DMS 273 (cell line): ENCODE data around the gene TTC8.
"Not testable (repeated sequence)": the region's sequence is repeated elsewhere in the genome, so short reads cannot be mapped to it uniquely, and the experiment has no call there.

Experiments
- DNase-seq: peaks from one replicate; lab custom pipeline; 2025; ENCODE audit not compliant: unreplicated experiment; lab: John Stamatoyannopoulos, UW

The TTC8 gene

GRCh38 chr14:88823968-88824313, 510 bp upstream of the TTC8 start:
- DNase-seq, result no peak

GRCh38 chr14:88825078-88825458, 617 bp downstream of the TTC8 start:
- DNase-seq, result peak; percentile 53

DNA sequence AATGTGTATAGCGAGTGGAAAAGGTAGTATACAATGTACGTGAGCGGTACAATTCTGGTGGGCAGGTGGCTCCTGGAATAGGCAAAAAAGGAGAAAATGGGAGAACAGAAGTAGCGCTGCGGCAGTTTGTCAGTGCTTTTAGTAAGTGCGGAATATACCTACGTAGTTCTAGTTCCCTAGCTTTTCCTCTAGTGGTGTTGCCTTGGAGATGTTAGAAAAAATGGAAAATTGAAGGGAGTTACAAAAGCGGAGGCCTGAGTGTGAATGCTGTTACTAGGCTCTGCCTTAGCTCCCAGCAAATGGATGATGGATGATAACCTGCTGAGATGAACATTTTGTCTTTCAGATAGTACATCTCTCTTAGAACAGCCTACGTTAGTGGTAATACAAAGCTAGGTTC, 1.1 kb downstream of the TTC8 start:
- peak; percentile 29 for DNase-seq

- peak; percentile 33 for DNase-seq
Observed at GRCh38 chr14:88829188-88829587, 4.7 kb downstream of the TTC8 start.

GRCh38 chr14:88829685-88830302, 5.3 kb downstream of the TTC8 start:
- DNase-seq, result peak; percentile 58

GRCh38 chr14:88831284-88831683, 6.8 kb downstream of the TTC8 start:
- peak; percentile 65 for DNase-seq

GRCh38 chr14:88834883-88835431, 10.5 kb downstream of the TTC8 start:
- DNase-seq, result peak; percentile 37

DNA sequence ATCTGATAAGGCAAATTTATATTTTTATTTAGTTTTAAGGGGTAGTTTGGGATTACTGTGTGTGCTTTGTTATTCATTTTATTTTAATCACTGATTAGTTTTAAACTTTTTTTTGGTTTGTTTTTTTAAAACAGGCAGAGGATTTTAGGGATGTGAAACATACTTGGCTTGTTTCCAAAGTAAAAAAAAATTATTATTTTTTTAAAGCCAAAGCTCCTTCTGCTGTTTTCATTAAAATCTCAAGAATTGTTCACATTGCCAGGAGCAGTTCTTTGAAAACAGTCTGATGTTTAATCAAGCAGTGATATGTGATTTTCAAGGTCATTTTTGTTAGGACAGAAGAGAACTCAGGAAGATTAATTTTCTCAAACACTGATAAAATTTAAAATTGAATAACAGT, 11.2 kb downstream of the TTC8 start:
- no peak for DNase-seq

DNA sequence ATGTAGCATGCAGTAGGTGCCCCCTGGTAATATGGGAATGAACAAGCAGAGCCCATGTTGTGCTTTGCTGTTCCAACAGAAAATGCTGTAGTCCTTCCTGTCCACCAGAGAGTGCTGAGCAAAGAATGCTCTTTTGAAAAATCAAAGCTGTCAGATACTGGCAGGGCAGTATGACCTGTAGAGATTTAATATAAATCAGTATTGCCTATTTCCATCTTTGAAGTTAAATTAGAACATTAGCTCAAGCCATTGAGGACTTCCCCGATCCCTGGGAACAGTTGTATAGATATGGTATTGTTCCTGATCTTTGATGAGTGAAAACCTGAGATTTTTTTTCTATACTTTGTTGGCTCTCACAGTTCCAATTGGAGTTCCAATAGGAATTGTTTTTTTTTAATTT, 13.0 kb downstream of the TTC8 start:
- DNase-seq, result no peak

- no peak for DNase-seq
Observed at GRCh38 chr14:88838015-88838414, 13.6 kb downstream of the TTC8 start.

DNA sequence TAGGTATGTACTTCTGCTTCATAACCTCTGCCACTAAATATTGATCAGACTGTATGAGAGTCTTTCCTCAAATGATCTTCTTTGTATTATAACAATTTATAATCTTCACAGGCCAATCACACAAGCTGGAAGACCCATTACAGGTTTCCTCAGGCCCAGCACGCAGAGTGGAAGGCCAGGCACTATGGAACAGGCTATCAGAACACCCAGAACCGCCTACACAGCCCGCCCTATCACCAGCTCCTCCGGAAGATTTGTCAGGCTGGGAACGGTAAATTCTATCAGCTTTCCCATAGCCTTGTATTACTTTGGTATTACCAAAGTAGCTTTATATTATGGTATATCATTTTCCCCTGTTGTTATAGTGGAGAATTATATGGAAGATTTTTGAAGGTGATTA, 16.5 kb downstream of the TTC8 start:
- DNase-seq, result no peak

- no peak for DNase-seq
Observed at GRCh38 chr14:88841741-88842140, 17.3 kb downstream of the TTC8 start.

- no peak for DNase-seq
Observed at GRCh38 chr14:88842414-88842813, 18.0 kb downstream of the TTC8 start.

DNA sequence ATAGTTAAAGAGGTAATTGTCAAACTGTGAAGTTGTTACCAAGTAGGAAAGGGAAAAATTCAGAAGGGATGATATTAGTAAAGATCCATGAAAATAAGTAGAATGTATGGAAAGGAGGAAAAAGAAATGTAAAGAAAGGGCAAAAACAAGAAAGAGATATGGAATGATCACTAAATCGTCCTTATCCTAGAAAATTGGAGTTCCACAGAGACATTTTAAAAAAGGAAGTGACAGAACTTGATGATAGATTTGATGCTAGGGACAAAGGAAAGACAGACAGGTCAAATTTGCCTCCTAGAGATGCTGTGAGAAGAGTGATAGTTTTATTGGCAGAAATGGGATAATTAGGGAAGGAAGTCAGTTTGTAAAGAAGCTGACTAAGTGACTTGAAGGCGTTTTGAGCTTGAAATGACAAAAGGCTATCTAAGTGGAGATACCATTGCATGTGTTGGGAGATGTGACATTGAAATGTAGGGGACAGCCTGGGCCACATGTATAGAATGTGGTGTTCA, 20.6 kb downstream of the TTC8 start:
- DNase-seq, result no peak

GRCh38 chr14:88848571-88848970, 24.1 kb downstream of the TTC8 start:
- DNase-seq, result no peak

- DNase-seq, result no peak
Observed at GRCh38 chr14:88849716-88850115, 25.3 kb downstream of the TTC8 start.

DNA sequence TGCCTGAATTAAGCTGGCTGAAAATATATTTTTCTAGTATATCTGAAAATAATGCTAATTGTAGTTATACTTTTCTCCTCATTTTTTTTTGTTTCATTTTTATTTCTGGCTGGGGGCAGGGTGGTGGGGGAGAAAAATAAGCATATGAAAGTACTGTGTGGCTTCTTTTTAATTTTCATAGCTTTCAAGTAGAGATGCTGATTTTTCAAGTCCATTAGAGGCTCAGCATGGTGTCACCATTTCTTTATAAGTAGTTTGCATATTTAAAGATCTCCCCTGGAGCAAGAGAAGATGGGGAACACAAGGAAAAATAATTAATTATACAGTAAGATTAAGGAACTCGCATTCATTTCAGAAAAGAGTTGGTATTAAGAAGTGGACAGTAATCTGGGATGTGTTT, 27.1 kb downstream of the TTC8 start:
- no peak for DNase-seq

GRCh38 chr14:88852632-88853031, 28.2 kb downstream of the TTC8 start:
- peak; percentile 46 for DNase-seq

GRCh38 chr14:88853129-88853528, 28.7 kb downstream of the TTC8 start:
- DNase-seq, result no peak

GRCh38 chr14:88856786-88857366, 32.4 kb downstream of the TTC8 start:
- peak; percentile 39 for DNase-seq

- DNase-seq, result not testable (repeated sequence)
Observed at GRCh38 chr14:88857861-88858260, 33.4 kb downstream of the TTC8 start.

GRCh38 chr14:88859118-88859517, 34.7 kb downstream of the TTC8 start:
- not testable (repeated sequence) for DNase-seq

DNA sequence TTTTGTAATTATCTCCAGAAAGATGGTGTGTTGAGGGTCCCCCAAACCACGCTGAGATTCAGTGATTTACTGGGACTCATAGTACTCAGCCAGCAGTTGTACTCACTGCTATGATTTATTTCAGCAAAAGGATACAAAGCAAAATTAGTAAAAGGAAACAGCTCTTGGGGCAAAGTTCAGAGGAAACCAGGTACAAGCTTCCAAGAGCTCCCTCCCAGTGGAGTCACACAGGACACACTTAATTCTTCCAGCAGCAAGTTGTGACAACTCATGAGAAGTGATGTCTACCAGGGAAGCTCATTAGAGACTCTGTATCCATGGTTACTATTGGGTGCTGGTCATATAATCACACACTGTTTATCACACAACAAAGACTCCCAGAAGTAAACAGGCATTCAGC, 38.7 kb downstream of the TTC8 start:
- no peak for DNase-seq
